SU-DHL-6 (cell line): ENCODE data around the gene PUSL1.

Experiments
- EZH2phosphoT487 ChIP-seq: fragments of 200-600 bp; sonication (generic), shearing (Covaris generic); conservative IDR thresholded peaks from 2 replicates; pipeline ENCODE4 v1.6.1; 2018; ENCODE audit warnings: mild to moderate bottlenecking, antibody characterized with exemption, low read length, moderate library complexity, mixed read lengths
- TF ChIP-seq, protein P1 (sequence below): fragments of 200-600 bp; sonication (generic); IDR thresholded peaks from one replicate; pipeline ENCODE4 v1.5.1; 2017; ENCODE audit warnings: antibody characterized with exemption, mild to moderate bottlenecking, low read length, moderate library complexity; ENCODE audit not compliant: insufficient read depth, poor library complexity, severe bottlenecking

DNA sequence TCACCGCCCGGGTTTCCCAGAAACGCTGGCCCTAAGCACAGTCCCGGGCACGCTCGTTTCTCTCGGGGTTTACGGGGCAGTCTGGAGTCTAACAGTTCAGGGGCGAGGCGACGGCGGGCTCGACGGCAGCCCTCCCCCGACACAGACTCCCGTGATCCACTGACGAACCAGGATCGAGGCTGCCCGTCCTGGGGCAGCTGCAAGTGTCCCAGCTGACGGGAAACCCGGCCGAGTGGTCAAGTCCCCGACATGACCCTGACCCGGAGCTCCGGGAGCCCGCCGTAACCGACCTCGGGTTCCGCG lies 35.2 kb upstream of the PUSL1 start:
- TF ChIP-seq, protein P1, sequence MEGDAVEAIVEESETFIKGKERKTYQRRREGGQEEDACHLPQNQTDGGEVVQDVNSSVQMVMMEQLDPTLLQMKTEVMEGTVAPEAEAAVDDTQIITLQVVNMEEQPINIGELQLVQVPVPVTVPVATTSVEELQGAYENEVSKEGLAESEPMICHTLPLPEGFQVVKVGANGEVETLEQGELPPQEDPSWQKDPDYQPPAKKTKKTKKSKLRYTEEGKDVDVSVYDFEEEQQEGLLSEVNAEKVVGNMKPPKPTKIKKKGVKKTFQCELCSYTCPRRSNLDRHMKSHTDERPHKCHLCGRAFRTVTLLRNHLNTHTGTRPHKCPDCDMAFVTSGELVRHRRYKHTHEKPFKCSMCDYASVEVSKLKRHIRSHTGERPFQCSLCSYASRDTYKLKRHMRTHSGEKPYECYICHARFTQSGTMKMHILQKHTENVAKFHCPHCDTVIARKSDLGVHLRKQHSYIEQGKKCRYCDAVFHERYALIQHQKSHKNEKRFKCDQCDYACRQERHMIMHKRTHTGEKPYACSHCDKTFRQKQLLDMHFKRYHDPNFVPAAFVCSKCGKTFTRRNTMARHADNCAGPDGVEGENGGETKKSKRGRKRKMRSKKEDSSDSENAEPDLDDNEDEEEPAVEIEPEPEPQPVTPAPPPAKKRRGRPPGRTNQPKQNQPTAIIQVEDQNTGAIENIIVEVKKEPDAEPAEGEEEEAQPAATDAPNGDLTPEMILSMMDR, result no peak
- TF ChIP-seq EZH2phosphoT487, result no peak
